OCI-LY1 (cell line): ENCODE results near the gene COQ4.

Experiments
- CTCF ChIP-seq: fragments of 200-600 bp; sonication (generic), shearing (Covaris generic); IDR thresholded peaks from 2 replicates; pipeline ENCODE4 v1.5.1; 2017; ENCODE audit warnings: mild to moderate bottlenecking, antibody characterized with exemption, low read length, moderate library complexity, mixed read lengths
- EZH2 ChIP-seq: fragments of 200-600 bp; sonication (generic), shearing (Covaris generic); IDR thresholded peaks from 2 replicates; pipeline ENCODE4 v1.8.0; 2017; ENCODE audit warnings: borderline replicate concordance, mixed run types, mild to moderate bottlenecking, antibody characterized with exemption, low read length, moderate library complexity, mixed read lengths

DNA sequence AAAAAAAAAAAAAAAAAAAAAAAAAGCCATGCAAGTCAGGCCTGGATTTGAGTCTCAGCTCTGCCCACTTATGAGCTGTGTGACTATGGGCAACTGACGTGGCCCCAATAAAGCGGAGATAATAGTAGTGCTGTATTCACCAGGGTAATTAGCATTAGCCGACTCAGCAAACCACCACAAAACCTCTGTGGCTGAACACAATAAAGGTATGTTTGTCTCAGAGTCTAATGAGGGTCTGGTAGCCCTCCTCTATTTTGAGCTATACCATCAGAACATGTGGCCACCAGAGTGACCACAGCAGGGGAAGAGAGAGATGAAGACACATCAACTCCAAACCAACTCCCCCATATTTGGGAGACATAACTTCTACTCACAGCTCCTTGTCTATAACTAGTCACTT, 30.6 kb upstream of the COQ4 start:
- no peak for TF ChIP-seq CTCF
- no peak for TF ChIP-seq EZH2
